GM10847 (cell line): ENCODE results near the gene DYSF.

ENCODE experiments used
- POLR2A ChIP-seq: IDR thresholded peaks from 2 replicates; pipeline ENCODE4 v1.6.1; 2011; ENCODE audit not compliant: insufficient read length; ENCODE audit errors: extremely low read depth

DYSF gene

DNA sequence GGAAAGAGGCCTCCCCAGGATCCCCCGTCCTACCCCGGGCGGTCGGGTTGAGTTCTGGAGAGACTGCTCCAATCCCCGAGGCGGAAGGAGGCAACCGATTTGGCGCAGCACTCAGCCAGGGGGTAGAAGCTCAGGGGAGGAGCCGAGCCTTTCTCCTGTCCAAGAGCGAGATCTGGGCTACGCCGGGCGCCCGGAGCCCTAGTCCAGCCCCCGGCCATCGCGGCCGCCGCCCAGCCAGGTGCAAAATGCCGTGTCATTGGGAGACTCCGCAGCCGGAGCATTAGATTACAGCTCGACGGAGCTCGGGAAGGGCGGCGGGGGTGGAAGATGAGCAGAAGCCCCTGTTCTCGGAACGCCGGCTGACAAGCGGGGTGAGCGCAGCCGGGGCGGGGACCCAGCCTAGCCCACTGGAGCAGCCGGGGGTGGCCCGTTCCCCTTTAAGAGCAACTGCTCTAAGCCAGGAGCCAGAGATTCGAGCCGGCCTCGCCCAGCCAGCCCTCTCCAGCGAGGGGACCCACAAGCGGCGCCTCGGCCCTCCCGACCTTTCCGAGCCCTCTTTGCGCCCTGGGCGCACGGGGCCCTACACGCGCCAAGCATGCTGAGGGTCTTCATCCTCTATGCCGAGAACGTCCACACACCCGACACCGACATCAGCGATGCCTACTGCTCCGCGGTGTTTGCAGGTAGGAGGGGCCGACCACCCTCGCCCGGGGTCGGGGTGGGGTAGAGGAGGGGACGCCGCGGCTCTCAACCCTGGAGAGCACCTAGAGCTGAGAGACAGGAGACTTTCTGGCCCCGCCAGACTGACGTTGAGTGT lies at the start of gene DYSF:
DYSF (plus strand) TSS at position 158 of the 817 bp plus-strand sequence.
- no peak for TF ChIP-seq POLR2A

DNA sequence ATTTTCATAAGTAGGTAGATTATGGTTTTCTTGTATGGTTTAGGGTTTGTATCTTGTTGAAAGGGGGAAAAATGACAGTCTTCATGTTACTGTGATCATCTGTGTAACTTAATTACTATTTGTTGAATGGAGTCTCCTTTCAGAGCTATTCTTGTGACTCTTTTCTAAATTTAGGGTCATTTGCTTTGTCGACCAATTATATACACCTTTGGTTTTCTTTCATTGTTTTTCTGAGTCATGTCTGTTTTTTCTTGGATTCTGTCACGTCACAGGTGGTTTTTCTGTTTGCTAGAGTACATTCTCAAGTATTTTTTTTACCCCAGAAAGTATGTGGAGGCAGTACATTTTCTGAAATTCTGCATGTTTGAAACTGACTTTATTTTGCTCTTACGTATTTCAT lies 43.8 kb upstream of the DYSF start:
- TF ChIP-seq POLR2A = no peak

DNA sequence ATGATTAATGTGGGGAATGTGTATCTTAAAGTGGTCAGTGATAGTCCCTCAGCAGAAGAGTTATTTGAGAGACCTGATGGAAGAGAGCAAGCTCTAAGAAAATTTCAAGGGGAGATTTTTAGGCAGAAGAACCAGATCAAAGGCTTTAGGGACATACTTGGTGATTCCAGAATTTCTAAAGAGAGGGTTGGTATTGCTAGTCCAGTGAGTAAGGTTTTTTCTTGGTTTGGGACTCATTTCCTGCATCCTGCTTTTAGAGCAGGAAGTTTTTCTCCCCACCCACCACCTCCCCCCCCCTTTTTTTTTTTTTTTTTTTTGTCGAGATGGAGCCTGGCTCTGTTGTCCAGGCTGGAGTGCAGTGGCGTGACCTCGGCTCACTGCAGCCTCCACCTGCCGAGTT lies 42.7 kb upstream of the DYSF start:
- TF ChIP-seq POLR2A = no peak

DNA sequence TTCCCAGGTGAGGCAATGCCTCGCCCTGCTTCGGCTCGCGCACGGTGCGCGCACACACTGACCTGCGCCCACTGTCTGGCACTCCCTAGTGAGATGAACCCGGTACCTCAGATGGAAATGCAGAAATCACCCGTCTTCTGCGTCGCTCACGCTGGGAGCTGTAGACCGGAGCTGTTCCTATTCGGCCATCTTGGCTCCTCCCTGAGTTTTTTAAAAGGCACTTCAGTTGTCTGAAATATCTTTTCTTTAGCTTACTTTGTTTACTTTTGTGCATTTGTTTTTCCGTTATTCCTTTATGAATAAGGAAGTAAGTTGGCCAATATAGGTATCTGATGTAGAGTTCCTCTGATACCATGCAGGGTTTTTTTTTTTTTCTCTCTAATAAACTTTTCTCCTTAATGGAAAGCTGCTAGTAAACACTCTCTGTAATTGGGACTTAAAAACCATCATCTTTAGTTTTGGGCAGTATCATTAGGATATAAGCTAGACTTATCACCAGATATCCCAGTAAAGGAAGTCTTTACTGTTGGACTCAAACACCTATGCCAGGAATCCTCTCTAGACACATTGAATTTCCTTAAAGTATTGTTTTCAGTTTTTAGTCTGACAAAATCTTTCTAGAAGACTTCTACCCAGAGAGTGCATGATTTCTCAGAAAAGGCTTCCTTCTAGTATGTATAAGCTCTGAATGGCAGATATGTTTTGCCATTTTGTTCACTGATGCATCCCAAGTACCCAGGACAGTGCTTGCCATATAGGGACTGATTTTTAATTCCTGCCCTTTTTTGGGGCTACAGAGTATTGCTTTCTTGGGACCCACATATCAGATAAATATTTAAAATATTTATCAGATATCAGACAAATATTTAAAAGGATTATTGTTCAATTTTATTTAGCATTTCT lies 35.8 kb upstream of the DYSF start:
- TF ChIP-seq POLR2A = no peak

DNA sequence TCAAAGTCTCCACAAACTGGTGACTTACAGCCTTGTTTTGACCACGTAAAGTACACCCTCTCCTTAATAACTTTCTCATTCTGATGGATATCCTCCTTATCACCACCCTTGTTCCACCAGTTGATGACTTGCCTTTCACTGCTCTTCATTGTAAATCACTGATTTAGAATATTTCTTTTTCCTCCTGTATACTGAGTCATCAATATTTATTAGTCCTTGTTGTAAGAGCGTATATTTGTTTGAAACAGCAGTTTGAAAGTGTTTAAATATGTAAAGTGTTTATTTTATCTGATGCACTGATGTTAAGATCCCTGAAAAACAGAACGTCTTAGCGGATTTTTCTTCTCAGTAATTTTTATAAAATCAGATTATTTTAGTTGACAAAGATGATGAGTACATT lies 34.2 kb upstream of the DYSF start:
- no peak for TF ChIP-seq POLR2A

DNA sequence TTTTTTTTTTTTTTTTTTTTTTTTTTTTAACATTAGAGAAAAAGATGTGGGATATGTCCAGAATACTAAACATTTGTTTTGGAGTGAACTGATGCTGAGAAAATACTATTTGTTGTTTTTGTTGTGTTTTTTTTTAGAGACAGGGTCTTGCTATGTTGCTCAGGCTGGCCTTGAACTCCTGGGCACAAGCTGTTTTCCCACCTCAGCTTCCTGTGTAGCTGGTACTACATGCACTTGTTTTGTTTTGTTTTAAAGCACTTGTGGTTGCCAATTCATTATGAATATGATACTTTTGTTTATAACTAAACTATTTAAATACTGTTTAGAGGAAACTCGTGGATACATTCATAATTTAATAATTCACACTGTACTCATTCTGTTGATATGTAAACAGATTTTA lies 33.4 kb upstream of the DYSF start:
- TF ChIP-seq POLR2A = no peak

- TF ChIP-seq POLR2A = no peak
Observed at GRCh38 chr2:71422786-71423185, 30.6 kb upstream of the DYSF start.

DNA sequence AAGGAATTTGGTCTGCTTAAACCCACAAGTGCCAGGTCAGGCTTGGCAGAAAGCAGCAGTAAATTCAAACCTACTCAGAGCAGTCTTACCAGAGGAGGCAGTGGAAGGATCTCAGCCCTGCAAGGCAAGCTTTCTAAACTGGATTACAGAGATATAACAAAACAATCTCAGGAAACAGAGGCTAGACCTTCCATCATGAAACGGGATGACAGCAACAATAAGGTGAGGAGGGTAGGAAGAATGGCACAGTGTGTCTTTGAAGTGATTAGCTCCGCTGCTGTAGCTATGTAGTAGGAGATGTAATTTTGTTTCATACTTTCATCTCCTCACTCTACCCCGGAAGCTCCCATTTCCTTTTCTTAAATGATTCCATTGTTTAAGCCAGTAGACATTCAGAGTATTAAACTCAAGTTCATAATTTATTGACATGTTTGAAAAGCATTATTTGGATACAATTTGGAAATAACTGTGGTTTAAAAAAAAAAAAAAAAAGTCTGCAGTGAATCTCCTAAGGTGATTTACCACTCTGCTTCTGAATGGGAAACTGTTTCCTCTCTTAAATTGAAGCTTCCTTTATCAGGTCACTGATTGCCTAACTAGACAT lies 29.4 kb upstream of the DYSF start:
- no peak for TF ChIP-seq POLR2A

GRCh38 chr2:71426721-71427120 lies 26.6 kb upstream of the DYSF start:
- TF ChIP-seq POLR2A = no peak

DNA sequence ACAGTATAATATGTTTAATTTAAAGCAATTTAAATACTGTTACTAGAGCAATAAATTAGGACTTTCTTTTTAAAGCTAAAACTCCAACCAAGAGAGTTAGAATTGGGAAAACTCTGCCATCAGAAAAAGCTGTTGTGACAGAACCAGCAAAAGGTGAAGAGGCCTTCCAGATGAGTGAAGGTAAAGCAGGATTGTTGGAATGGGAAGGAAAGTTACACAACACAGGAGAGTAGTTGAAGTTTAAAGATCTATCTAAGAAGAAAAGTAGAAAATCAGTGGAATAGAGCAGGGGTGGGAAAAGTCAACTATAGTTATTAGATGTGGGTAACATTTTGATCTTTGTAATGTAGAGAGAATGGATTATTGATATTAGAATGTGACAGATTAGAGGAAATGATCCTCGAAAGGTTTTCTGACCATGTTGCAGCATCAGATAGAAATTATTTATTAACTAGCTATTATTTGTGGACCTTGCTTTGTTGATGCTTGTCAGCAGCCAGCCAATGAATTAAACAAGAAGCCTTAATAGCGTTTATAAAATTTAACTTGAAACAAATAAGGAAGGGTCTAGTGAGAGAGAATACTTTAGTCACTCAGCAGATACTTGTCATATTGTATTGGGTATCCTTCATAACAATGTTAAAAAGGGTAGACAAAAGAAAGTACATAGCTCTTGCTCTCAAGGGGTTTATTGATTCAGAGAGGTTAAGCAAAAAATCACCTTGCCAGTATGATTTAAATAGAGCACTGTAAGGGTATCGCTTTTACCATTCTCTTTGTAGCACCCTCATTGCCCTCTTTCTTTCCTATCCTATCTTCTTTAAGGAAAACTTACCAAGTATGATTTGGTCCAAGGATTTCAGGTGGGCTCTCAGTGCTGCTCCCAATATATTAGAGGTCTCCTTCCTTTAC lies 24.6 kb upstream of the DYSF start:
- TF ChIP-seq POLR2A = no peak

DNA sequence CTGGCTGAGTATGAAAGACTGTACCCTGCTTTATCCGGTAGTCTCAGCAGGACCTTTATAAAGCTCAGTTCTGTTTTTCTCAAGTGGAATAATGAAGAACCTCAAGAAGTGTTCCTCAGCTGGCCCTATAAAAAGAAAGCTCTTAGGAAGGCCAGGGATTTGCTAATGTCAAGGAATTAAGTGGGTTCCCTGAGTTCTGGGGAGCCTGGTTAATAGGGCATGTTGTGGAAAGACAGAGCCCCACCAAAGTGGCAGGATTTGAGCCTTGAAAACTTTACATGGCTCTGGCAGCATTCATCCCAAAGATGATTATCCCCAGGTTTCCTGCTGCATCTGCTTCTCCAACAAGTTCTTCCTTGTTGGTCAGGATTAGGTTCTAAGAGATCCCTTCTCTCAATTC lies 6.9 kb upstream of the DYSF start:
- TF ChIP-seq POLR2A = no peak

GRCh38 chr2:71449343-71449742 lies 4.0 kb upstream of the DYSF start:
- TF ChIP-seq POLR2A = no peak

DNA sequence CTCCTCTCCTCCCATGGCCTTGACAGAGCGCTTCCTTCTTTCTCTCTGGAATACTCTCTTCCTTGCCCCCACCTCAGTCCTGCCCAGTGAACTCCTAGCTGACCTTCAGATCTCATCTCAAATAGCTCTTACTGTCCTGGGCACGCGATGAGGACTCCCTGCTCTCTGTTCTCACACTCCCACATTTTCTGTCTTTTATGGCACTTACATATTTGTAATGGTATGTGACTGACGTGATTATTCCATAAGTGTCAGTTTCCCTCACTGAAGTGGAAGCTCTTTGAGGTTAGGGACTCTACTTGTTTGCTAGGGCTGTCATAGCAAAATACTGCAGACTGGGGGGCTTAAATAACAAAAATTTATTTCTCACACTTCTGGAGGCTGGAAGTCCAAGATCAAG lies 1.7 kb upstream of the DYSF start:
- no peak for TF ChIP-seq POLR2A

GRCh38 chr2:71452565-71452964 lies 796 bp upstream of the DYSF start:
- no peak for TF ChIP-seq POLR2A
